Peyer's patch (tissue), 4 donors: ENCODE data around the gene C15orf61. TPM values are rescaled to one million over a fixed set of nuclear protein-coding genes. Genes with fewer than 3 reads are reported as not detected.

Experiments
- DNase-seq, 3 donors: peaks; one replicate each; pipeline ENCODE4 v3.0.0-alpha.2; 2017 to 2019
- H3K27ac ChIP-seq, 4 donors: fragments of 200-600 bp; sonication (generic); one replicate each; pipeline ENCODE4 v1.5.1; 2016 to 2019
- H3K27me3 ChIP-seq, 2 donors: fragments of 200-600 bp; sonication (generic); one replicate each; pipeline ENCODE4 v1.5.1; 2019
- H3K36me3 ChIP-seq, 3 donors: fragments of 200-600 bp; sonication (generic); one replicate each; pipeline ENCODE4 v1.5.1; 2016 to 2019
- H3K4me1 ChIP-seq, 4 donors: fragments of 200-600 bp; sonication (generic); one replicate each; pipeline ENCODE4 v1.5.1; 2016 to 2019
- H3K4me3 ChIP-seq, 4 donors: fragments of 200-600 bp; sonication (generic); 1 replicate in 3 of 4; 2 replicates in 1 of 4; pipeline ENCODE4 v1.5.1; 2016 to 2019; ENCODE audit warnings: mild to moderate bottlenecking in 1 of 4
- H3K9me3 ChIP-seq, 4 donors: fragments of 200-600 bp; sonication (generic); one replicate each; pipeline ENCODE4 v1.5.1; 2016 to 2019; ENCODE audit warnings: mild to moderate bottlenecking in 1 of 4
- POLR2A ChIP-seq, 2 donors: fragments of 450-650 bp; IDR thresholded peaks; one replicate each; pipeline ENCODE4 v1.5.1; 2017; ENCODE audit warnings: antibody characterized with exemption in 2 of 2, mild to moderate bottlenecking in 2 of 2, moderate library complexity in 2 of 2
- total RNA-seq, 4 donors: library from RNA; depleted of rRNA; stranded (reverse); fragments of >200 nt; gene quantifications; one replicate each; pipeline ENCODE4 v1.1.0, GENCODE V29; 2016
- TF ChIP-seq, protein P1 (sequence below), 6 experiments: fragments of 450-650 bp in 4 of 6; fragments of 200-600 bp in 2 of 6; sonication (generic) in 1 of 6; IDR thresholded peaks; one replicate each; pipeline ENCODE4 v1.5.1; 2017 to 2019; ENCODE audit warnings: antibody characterized with exemption in 6 of 6, mild to moderate bottlenecking in 3 of 6, moderate library complexity in 1 of 6

C15orf61 gene
- total RNA-seq, 4 donors from 2014 or later: 2.5 to 10.7 (median 7.6) TPM

DNA sequence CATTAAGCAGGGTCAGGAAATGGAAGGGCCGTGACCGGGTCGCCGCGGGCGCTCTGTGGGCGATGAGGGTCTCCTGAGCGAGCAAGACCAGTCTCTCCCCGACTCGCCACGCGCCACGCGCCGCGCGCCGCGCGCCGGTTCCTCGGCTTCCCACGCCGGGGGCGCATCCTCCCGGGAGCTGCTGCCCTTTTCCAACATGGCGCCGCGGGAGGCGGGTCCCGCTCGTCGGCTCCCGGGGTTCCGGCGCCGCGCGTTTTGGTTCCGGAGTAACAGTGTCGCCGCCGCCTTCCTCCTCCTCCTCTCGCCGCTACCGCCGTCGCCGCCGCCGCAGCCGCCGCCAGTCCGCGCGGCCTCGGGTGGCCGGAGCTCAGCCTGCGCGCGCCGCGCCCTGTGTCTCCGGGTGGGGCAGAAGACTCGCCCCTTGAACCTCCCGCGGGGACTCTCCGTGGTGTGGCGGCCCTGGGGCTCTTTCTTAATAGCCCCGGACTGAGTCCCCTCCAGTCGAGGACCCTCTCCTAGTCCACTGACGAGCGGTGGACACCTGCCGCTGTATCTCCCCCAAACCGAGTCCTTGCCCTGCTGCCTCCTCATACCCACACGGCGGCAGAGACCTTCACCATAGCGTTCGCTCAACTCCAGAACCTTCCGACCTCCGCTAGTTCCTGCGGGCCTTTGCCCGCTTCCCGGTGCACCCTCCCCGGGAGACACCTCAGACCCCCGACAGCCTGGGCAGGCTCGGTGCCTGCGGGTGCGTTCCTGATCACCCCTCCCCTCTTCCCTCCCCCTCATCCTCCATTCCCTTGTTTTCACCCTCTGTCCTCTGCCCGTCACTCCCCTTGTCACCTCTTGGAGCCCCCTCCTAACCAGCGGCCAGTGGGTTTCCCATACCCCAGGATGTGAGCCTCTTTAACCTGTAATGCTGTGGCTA lies 21.8 kb downstream of the C15orf61 start, which contains the start of gene MAP2K5:
TSS of gene MAP2K5 (plus strand) at position 284 of the 928 bp plus-strand sequence. CDS start at position 917, 633 bp downstream.
- Histone ChIP-seq H3K9me3 (no peaks in the 10 kb centered on the region), H3K27ac (peak within 1 kb of the TSS; percentile 77 to 91 (median 84)), H3K4me1 (peaks cover 0 to 23% (median 2%) of the 10 kb centered on the region in 4 donors), H3K4me3 (peak within 1 kb of the TSS; percentile 66 to 96 (median 83)), H3K27me3 (no peaks in the 10 kb centered on the region), H3K36me3 (no peaks in the 10 kb centered on the region)
- TF ChIP-seq, protein P1, sequence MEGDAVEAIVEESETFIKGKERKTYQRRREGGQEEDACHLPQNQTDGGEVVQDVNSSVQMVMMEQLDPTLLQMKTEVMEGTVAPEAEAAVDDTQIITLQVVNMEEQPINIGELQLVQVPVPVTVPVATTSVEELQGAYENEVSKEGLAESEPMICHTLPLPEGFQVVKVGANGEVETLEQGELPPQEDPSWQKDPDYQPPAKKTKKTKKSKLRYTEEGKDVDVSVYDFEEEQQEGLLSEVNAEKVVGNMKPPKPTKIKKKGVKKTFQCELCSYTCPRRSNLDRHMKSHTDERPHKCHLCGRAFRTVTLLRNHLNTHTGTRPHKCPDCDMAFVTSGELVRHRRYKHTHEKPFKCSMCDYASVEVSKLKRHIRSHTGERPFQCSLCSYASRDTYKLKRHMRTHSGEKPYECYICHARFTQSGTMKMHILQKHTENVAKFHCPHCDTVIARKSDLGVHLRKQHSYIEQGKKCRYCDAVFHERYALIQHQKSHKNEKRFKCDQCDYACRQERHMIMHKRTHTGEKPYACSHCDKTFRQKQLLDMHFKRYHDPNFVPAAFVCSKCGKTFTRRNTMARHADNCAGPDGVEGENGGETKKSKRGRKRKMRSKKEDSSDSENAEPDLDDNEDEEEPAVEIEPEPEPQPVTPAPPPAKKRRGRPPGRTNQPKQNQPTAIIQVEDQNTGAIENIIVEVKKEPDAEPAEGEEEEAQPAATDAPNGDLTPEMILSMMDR (IDR thresholded peaks at IDR 0.05): no peak
- TF ChIP-seq POLR2A (IDR thresholded peaks at IDR 0.05): peak; percentile 68 to 77
- peak; percentile 86 to 95 (median 94) for DNase-seq

DNA sequence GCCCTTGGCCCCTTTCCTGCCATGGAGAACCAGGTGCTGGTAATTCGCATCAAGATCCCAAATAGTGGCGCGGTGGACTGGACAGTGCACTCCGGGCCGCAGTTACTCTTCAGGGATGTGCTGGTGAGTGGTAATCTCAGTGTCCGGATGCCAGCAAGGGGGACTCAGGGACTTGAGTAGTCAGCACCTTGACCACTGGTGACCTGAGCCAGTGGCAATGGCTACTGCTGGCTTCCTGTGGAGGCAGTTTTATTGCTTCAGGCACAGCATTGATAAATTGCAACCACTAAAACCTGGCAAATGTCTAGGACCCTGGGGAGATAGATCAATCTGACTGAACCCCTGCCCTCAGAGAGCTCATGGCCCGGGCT lies 22.4 kb downstream of the C15orf61 start:
- peak overlapping the region; percentile 77 to 91 (median 84) for H3K27ac ChIP-seq
- DNase-seq: peak; percentile 29 to 63 (median 53)
- H3K36me3 ChIP-seq: no peaks in the 10 kb centered on the region
- peak overlapping the region; percentile 66 to 96 (median 83) for H3K4me3 ChIP-seq
- TF ChIP-seq, protein P1 (IDR thresholded peaks at IDR 0.05): no peak
- no peak for TF ChIP-seq POLR2A (IDR thresholded peaks at IDR 0.05)
- H3K27me3 ChIP-seq: no peaks in the 10 kb centered on the region
- no peaks in the 10 kb centered on the region for H3K9me3 ChIP-seq
- H3K4me1 ChIP-seq: peaks cover 0 to 29% (median 2%) of the 10 kb centered on the region in 4 donors

DNA sequence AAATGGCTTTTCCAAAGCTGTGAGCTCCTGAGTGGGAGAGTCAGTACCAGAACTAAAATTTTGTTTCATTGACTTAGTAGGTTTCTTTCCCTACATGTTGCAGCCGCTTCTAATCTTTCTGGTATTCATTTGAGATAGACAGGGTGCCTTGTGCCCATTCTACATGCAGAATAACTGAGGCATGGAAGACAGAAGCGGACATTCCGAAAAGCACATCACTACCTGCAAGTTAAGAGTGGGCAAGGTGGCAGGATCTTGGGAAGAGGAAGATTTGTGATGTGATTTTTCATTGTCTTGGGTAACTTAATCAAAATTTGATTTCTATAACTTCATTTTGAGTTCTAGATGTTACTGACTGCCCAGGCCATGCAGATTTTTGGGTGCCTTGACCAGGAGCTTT lies 23.5 kb downstream of the C15orf61 start:
- H3K27ac ChIP-seq: no peak overlapping the region
- TF ChIP-seq POLR2A (IDR thresholded peaks at IDR 0.05): no peak
- TF ChIP-seq, protein P1 (IDR thresholded peaks at IDR 0.05): no peak
- H3K27me3 ChIP-seq: no peaks in the 10 kb centered on the region
- no peak for DNase-seq
- no peaks in the 10 kb centered on the region for H3K9me3 ChIP-seq
- peaks cover 0 to 39% (median 2%) of the 10 kb centered on the region in 4 donors for H3K4me1 ChIP-seq
- H3K4me3 ChIP-seq: no peak overlapping the region
- H3K36me3 ChIP-seq: no peaks in the 10 kb centered on the region

DNA sequence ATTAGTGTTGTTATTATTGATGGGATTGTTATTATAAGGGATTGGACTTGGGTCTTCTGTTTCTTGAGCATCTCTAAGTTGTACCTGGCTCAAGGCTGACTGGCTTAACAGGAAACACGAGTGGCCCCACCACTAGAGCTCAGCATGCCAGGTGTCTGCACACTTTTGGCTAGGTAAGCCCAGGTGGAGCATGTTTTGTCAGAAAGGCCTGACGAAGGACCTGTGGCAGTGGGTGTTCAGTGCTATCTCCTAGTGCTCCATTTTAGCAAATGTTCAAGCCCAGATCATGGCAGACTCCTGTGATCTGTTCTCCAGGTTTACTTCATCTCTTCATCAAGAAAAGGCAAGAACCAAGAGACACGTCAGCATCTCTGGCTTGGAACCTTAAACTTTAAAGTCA lies 24.9 kb downstream of the C15orf61 start:
- Histone ChIP-seq H3K4me3 (no peak overlapping the region), H3K27ac (no peak overlapping the region), H3K27me3 (no peaks in the 10 kb centered on the region), H3K4me1 (peaks cover 0 to 39% (median 2%) of the 10 kb centered on the region in 4 donors), H3K9me3 (no peaks in the 10 kb centered on the region), H3K36me3 (peaks cover 0 to 2% (median 0%) of the 10 kb centered on the region in 3 donors)
- DNase-seq: no peak
- TF ChIP-seq, protein P1 (IDR thresholded peaks at IDR 0.05): no peak
- no peak for TF ChIP-seq POLR2A (IDR thresholded peaks at IDR 0.05)

DNA sequence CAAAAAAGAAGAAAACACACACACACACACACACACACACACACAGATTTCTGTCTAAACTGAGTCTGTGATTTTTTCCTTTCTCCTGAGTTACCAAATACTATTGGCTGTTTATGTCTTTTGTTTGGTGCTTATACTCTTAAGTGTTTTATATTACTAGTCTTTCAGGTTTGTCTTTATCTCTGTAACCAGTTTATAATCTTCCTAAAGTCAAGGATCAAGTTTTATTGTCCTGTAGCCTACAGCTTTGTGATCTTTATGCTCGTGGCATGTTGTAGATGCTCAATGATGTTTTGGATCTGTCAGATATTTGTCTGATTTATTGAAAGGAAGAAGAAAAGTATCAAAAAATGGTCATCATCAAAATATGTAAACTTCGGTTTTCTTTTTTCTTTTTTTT lies 26.1 kb downstream of the C15orf61 start:
- peaks cover 0 to 39% (median 2%) of the 10 kb centered on the region in 4 donors for H3K4me1 ChIP-seq
- TF ChIP-seq POLR2A (IDR thresholded peaks at IDR 0.05): no peak

DNA sequence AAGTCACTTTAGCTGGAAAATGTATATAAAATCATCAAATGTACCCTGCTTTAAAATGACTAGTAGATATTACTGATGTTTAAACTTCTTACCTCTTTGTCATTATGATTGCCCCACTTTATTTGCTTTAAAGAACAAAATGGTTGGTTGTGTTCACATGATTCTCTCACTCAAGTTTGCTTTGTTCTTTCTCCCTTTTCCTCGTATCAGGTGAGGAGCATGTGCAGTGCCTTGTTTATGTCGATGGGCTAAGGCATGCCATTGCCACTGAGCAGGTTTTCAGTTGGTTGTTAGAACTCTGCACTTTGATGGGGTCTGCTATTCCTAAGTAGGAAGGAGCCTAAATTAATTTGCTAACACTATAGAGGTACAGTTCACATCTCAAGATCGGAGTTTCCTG lies 26.9 kb downstream of the C15orf61 start:
- TF ChIP-seq POLR2A (IDR thresholded peaks at IDR 0.05): no peak
- TF ChIP-seq, protein P1 (IDR thresholded peaks at IDR 0.05): no peak
- Histone ChIP-seq H3K4me3 (no peak overlapping the region), H3K27me3 (no peaks in the 10 kb centered on the region), H3K36me3 (peaks cover 0 to 13% (median 0%) of the 10 kb centered on the region in 3 donors), H3K27ac (peak overlapping the region in 1 of 4 donors; percentile 17), H3K4me1 (peaks cover 0 to 39% (median 2%) of the 10 kb centered on the region in 4 donors), H3K9me3 (no peaks in the 10 kb centered on the region)
- no peak for DNase-seq

More for the DNA sequence above, 26.1 kb downstream of the C15orf61 start:
- Histone ChIP-seq H3K9me3 (no peaks in the 10 kb centered on the region), H3K4me3 (no peak overlapping the region), H3K27ac (no peak overlapping the region), H3K36me3 (peaks cover 0 to 13% (median 0%) of the 10 kb centered on the region in 3 donors), H3K27me3 (no peaks in the 10 kb centered on the region)
- no peak for DNase-seq
